K562 (cell line): ENCODE results near the gene SS18L1. TPM values are rescaled to one million over a fixed set of nuclear protein-coding genes. Genes with fewer than 3 reads are reported as not detected.

Experiments
- C11orf30 ChIP-seq: fragments of 450-650 bp; IDR thresholded peaks from 2 replicates; pipeline ENCODE4 v1.6.1; 2016; ENCODE audit warnings: low read depth, mild to moderate bottlenecking
- CCAR2 ChIP-seq: fragments of 200-400 bp; formaldehyde crosslinking; IDR thresholded peaks from 2 replicates; pipeline ENCODE4 v1.6.1; 2017; ENCODE audit warnings: mild to moderate bottlenecking, low read depth, low read length
- EGR1 ChIP-seq: fragments of 450-650 bp; conservative IDR thresholded peaks from 2 replicates; pipeline ENCODE4 v1.6.1; 2017; ENCODE audit warnings: mild to moderate bottlenecking
- MYC ChIP-seq, 2 experiments: fragments of 250-450 bp in 1 of 2; sonication (Bioruptor Pico) in 1 of 2; IDR thresholded peaks; 2 replicates each; pipeline versions ENCODE4 v1.5.1 to v1.6.1; 2012 to 2021; ENCODE audit warnings: low read depth in 2 of 2, borderline replicate concordance in 1 of 2, improper control_type of control experiment in 1 of 2, low read length in 1 of 2, mild to moderate bottlenecking in 1 of 2, moderate library complexity in 1 of 2
- NFE2L1 ChIP-seq: fragments of 450-650 bp; IDR thresholded peaks from 2 replicates; pipeline ENCODE4 v1.6.1; 2016; ENCODE audit warnings: missing genetic modification characterization, low read depth, mild to moderate bottlenecking, missing compliant biosample characterization, moderate library complexity, borderline replicate concordance
- NR1H2 ChIP-seq: sonication (generic); formaldehyde crosslinking; IDR thresholded peaks from 2 replicates; pipeline ENCODE4 v1.4.0; 2020; ENCODE audit warnings: mild to moderate bottlenecking, missing genetic modification reagents
- ZNF165 ChIP-seq: fragments of 250-450 bp; sonication (Bioruptor Pico); IDR thresholded peaks from 2 replicates; pipeline ENCODE4 v1.4.0; 2020; ENCODE audit warnings: borderline replicate concordance
- ZNF589 ChIP-seq: fragments of 200-800 bp; sonication (Bioruptor generic); IDR thresholded peaks from 2 replicates; pipeline ENCODE4 v1.6.1; 2016; ENCODE audit warnings: low read depth, missing genetic modification characterization, missing compliant biosample characterization
- polyA plus RNA-seq, 8 experiments: library from polyadenylated mRNA; depleted of rRNA in 4 of 8; stranded (reverse) in 5 of 8; unstranded in 3 of 8; fragments of >200 nt; fragmentation: Nextera tagmentation in 2 of 8; fragmentation: Illumina TruSeq in 1 of 8; extraction: Ambion mirVana in 2 of 8; extraction: Trizol in 1 of 8; gene quantifications; 2 replicates each; pipeline versions ENCODE4 v1.2.1 to v1.2.3, GENCODE V29; 2011 to 2014; ENCODE audit warnings: inconsistent platforms in 1 of 8, missing spikeins in 1 of 8
- total RNA-seq, 7 experiments: library from RNA; depleted of rRNA in 6 of 7; stranded (reverse); fragments of >200 nt in 6 of 7; fragmentation: Illumina TruSeq in 2 of 7; extraction: Trizol in 2 of 7; gene quantifications; 2 replicates each; pipeline versions ENCODE4 v1.2.1 to v1.2.3, GENCODE V29; 2011 to 2021; ENCODE audit warnings: low replicate concordance in 1 of 7
- TF ChIP-seq, protein P1 (sequence below): fragments of 450-650 bp; formaldehyde crosslinking; IDR thresholded peaks from 2 replicates; pipeline ENCODE4 v1.4.0; 2020; ENCODE audit warnings: mild to moderate bottlenecking, moderate library complexity
- TF ChIP-seq, protein P2 (sequence below): conservative IDR thresholded peaks from 2 replicates; pipeline ENCODE4 v1.6.1; 2011; ENCODE audit warnings: low read depth, mild to moderate bottlenecking, low read length; ENCODE audit not compliant: control insufficient read depth
- TF ChIP-seq, protein P3 (sequence below): sonication (generic); formaldehyde crosslinking; IDR thresholded peaks from 2 replicates; pipeline ENCODE4 v1.8.0; 2023; ENCODE audit warnings: missing genetic modification reagents, mild to moderate bottlenecking, borderline replicate concordance
- TF ChIP-seq, protein P4 (sequence below): sonication (generic); formaldehyde crosslinking; IDR thresholded peaks from 2 replicates; pipeline ENCODE4 v1.4.0; 2020; ENCODE audit warnings: mild to moderate bottlenecking, missing genetic modification reagents

Gene SS18L1
- total and polyA plus RNA-seq, 9 of the 15 experiments (the other 6 are each of a cell fraction or from before 2014, with no cell fraction given) = 2.7 to 28.3 (median 15.1) TPM

DNA sequence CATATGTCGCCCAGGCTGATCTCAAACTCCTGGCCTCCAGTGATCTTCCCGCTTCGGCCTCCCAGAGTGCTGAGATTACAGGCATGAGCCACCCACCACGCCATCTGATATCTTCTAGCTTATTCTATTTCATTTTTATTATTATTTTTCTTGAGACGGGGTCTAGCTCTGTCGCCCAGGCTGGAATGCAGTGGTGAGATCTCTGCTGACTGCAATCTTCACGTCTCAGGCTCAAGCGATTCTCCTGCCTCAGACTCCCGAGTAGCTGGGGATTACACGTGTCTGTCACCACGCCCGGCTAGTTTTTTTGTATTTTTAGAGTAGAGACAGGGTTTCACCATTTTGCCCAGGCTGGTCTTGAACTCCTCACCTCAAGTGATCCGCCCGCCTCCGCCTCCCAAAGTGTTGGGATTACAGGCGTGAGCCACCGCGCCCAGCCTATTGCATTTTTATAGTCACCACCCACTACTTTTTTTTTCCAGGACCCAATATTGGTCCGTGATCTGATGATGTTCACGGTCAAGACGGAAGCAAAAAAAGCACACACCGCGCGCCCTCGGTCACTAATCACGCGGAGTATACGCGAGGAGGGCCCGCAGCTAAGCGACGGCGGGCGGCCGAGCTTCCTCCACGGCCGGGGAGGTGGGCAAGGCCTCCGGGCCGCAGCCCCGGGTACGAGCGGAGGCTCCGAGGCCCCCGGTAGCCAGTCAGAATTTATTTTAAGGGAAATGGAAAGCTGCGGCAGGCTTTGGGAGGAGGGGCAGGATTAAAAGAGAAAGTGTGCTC is 22.4 kb upstream of the SS18L1 start (continued):
- TF ChIP-seq, protein P1, sequence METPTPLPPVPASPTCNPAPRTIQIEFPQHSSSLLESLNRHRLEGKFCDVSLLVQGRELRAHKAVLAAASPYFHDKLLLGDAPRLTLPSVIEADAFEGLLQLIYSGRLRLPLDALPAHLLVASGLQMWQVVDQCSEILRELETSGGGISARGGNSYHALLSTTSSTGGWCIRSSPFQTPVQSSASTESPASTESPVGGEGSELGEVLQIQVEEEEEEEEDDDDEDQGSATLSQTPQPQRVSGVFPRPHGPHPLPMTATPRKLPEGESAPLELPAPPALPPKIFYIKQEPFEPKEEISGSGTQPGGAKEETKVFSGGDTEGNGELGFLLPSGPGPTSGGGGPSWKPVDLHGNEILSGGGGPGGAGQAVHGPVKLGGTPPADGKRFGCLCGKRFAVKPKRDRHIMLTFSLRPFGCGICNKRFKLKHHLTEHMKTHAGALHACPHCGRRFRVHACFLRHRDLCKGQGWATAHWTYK (CRISPR knock-in tag) = no peak
- TF ChIP-seq, protein P2, sequence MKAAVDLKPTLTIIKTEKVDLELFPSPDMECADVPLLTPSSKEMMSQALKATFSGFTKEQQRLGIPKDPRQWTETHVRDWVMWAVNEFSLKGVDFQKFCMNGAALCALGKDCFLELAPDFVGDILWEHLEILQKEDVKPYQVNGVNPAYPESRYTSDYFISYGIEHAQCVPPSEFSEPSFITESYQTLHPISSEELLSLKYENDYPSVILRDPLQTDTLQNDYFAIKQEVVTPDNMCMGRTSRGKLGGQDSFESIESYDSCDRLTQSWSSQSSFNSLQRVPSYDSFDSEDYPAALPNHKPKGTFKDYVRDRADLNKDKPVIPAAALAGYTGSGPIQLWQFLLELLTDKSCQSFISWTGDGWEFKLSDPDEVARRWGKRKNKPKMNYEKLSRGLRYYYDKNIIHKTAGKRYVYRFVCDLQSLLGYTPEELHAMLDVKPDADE = no peak
- TF ChIP-seq ZNF165 (CRISPR knock-in tag) = no peak
- TF ChIP-seq, protein P3, sequence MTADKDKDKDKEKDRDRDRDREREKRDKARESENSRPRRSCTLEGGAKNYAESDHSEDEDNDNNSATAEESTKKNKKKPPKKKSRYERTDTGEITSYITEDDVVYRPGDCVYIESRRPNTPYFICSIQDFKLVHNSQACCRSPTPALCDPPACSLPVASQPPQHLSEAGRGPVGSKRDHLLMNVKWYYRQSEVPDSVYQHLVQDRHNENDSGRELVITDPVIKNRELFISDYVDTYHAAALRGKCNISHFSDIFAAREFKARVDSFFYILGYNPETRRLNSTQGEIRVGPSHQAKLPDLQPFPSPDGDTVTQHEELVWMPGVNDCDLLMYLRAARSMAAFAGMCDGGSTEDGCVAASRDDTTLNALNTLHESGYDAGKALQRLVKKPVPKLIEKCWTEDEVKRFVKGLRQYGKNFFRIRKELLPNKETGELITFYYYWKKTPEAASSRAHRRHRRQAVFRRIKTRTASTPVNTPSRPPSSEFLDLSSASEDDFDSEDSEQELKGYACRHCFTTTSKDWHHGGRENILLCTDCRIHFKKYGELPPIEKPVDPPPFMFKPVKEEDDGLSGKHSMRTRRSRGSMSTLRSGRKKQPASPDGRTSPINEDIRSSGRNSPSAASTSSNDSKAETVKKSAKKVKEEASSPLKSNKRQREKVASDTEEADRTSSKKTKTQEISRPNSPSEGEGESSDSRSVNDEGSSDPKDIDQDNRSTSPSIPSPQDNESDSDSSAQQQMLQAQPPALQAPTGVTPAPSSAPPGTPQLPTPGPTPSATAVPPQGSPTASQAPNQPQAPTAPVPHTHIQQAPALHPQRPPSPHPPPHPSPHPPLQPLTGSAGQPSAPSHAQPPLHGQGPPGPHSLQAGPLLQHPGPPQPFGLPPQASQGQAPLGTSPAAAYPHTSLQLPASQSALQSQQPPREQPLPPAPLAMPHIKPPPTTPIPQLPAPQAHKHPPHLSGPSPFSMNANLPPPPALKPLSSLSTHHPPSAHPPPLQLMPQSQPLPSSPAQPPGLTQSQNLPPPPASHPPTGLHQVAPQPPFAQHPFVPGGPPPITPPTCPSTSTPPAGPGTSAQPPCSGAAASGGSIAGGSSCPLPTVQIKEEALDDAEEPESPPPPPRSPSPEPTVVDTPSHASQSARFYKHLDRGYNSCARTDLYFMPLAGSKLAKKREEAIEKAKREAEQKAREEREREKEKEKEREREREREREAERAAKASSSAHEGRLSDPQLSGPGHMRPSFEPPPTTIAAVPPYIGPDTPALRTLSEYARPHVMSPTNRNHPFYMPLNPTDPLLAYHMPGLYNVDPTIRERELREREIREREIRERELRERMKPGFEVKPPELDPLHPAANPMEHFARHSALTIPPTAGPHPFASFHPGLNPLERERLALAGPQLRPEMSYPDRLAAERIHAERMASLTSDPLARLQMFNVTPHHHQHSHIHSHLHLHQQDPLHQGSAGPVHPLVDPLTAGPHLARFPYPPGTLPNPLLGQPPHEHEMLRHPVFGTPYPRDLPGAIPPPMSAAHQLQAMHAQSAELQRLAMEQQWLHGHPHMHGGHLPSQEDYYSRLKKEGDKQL (CRISPR knock-in tag) = no peak
- TF ChIP-seq ZNF589 (CRISPR knock-in tag) = no peak
- no peak for TF ChIP-seq NFE2L1 (tag)
- TF ChIP-seq C11orf30 = no peak
- TF ChIP-seq EGR1 = peak; percentile 67
- TF ChIP-seq, protein P4, sequence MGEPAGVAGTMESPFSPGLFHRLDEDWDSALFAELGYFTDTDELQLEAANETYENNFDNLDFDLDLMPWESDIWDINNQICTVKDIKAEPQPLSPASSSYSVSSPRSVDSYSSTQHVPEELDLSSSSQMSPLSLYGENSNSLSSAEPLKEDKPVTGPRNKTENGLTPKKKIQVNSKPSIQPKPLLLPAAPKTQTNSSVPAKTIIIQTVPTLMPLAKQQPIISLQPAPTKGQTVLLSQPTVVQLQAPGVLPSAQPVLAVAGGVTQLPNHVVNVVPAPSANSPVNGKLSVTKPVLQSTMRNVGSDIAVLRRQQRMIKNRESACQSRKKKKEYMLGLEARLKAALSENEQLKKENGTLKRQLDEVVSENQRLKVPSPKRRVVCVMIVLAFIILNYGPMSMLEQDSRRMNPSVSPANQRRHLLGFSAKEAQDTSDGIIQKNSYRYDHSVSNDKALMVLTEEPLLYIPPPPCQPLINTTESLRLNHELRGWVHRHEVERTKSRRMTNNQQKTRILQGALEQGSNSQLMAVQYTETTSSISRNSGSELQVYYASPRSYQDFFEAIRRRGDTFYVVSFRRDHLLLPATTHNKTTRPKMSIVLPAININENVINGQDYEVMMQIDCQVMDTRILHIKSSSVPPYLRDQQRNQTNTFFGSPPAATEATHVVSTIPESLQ (CRISPR knock-in tag) = no peak
- no peak for TF ChIP-seq MYC (IDR thresholded peaks at IDR 0.05; ENCODE audit: low read depth, low read length)
- 0 out of 2 replicates have a peak, but pooled peaks have one; percentile 63 for TF ChIP-seq MYC (CRISPR knock-in tag; IDR thresholded peaks at IDR 0.05; ENCODE audit: borderline replicate concordance, low read depth)
- TF ChIP-seq CCAR2 = no peak
- no peak for TF ChIP-seq NR1H2 (CRISPR knock-in tag)
